Measurements from ENCODE around the gene SYT1.

DNA sequence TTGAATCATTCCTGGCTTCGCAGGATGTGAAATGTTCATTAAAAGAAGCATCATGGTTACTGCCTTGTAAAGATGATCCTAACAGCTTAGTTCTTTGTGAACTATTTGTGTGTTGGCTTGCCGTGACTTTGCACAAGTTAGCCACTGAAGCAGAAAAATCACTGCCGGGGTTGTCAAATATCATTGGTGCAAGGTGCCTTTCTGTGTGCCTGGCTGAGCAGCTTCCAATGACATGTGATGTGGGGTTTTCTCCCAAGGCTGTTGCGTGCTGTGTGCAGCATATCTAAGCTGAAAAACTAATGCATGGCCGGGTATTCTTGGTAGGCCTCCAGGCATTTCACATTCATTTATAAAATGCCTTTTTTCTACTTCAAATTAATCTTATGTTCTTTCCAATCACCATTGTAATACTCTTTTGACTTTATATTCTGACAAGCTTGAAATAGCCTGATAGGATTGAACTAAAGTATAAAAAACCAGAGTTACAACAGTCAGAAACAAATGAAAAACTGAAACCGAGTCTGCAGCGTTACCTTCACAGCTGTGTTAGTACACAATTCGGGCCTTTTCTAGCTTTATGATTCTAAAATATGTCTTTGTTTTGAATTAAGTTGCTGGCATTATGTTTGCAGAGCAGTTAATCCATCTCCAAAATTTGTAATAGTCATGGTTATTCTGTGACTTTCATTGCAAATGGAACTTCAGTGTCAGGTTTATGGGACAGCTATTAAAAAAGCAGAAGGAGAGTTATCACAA, 222.1 kb downstream of the SYT1 start:
- TF ChIP-seq SUZ12 (IDR thresholded peaks at IDR 0.05): no peak
- TF ChIP-seq FOXK2 (IDR thresholded peaks at IDR 0.05): no peak
- TF ChIP-seq, protein P1, sequence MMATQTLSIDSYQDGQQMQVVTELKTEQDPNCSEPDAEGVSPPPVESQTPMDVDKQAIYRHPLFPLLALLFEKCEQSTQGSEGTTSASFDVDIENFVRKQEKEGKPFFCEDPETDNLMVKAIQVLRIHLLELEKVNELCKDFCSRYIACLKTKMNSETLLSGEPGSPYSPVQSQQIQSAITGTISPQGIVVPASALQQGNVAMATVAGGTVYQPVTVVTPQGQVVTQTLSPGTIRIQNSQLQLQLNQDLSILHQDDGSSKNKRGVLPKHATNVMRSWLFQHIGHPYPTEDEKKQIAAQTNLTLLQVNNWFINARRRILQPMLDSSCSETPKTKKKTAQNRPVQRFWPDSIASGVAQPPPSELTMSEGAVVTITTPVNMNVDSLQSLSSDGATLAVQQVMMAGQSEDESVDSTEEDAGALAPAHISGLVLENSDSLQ (IDR thresholded peaks at IDR 0.05): no peak
- no peak for TF ChIP-seq SP1 (IDR thresholded peaks at IDR 0.05)
- TF ChIP-seq FOXM1 (IDR thresholded peaks at IDR 0.05; ENCODE audit: borderline replicate concordance): no peak
- no peak for TF ChIP-seq ARNT (IDR thresholded peaks at IDR 0.05)
